ENCODE data around the gene STRAP.
A peak's percentile ranks its signal among the peaks of the same experiment; 100 is the strongest.

Gene STRAP

GRCh38 chr12:15854916-15855315, 27.3 kb upstream of the STRAP start:
- no peak overlapping the region for H3K4me3 ChIP-seq (ENCODE audit: low read depth, low read length)
- DNase-seq (ENCODE audit: low read depth), result no peak
- TF ChIP-seq CTCF (IDR thresholded peaks at IDR 0.05; ENCODE audit: low read depth, low read length, missing control alignments), result no peak
- in situ Hi-C loops (cut with HindIII; ENCODE audit: low sequenced_read_pairs), result no loop called here

- no peak overlapping the region for H3K4me3 ChIP-seq (ENCODE audit: low read depth, low read length)
- TF ChIP-seq CTCF (IDR thresholded peaks at IDR 0.05; ENCODE audit: low read depth, low read length, missing control alignments), result no peak
- in situ Hi-C loops (cut with HindIII; ENCODE audit: low sequenced_read_pairs), result no loop called here
- DNase-seq (ENCODE audit: low read depth), result no peak
Measured at GRCh38 chr12:15855646-15856045, 26.5 kb upstream of the STRAP start.

- DNase-seq (ENCODE audit: low read depth), result peak; percentile 60
- H3K4me3 ChIP-seq (ENCODE audit: low read depth, low read length), result no peak overlapping the region
- in situ Hi-C loops (cut with HindIII; ENCODE audit: low sequenced_read_pairs), result no loop called here
- peak; percentile 63 for TF ChIP-seq CTCF (IDR thresholded peaks at IDR 0.05; ENCODE audit: low read depth, low read length, missing control alignments)
Measured at GRCh38 chr12:15856097-15856982, 25.8 kb upstream of the STRAP start.

- H3K4me3 ChIP-seq (ENCODE audit: low read depth, low read length), result no peak overlapping the region
- no peak for DNase-seq (ENCODE audit: low read depth)
- TF ChIP-seq CTCF (IDR thresholded peaks at IDR 0.05; ENCODE audit: low read depth, low read length, missing control alignments), result peak; percentile 37
- in situ Hi-C loops (cut with HindIII; ENCODE audit: low sequenced_read_pairs), result no loop called here
Measured at GRCh38 chr12:15858353-15858752, 23.8 kb upstream of the STRAP start.

- in situ Hi-C loops (cut with HindIII; ENCODE audit: low sequenced_read_pairs), result no loop called here
- no peak overlapping the region for H3K4me3 ChIP-seq (ENCODE audit: low read depth, low read length)
- TF ChIP-seq CTCF (IDR thresholded peaks at IDR 0.05; ENCODE audit: low read depth, low read length, missing control alignments), result no peak
- no peak for DNase-seq (ENCODE audit: low read depth)
Measured at GRCh38 chr12:15859116-15859515, 23.1 kb upstream of the STRAP start.

GRCh38 chr12:15861404-15861803, 20.8 kb upstream of the STRAP start:
- no peak for TF ChIP-seq CTCF (IDR thresholded peaks at IDR 0.05; ENCODE audit: low read depth, low read length, missing control alignments)
- in situ Hi-C loops (cut with HindIII; ENCODE audit: low sequenced_read_pairs), result no loop called here

More at GRCh38 chr12:15861404-15861803, 20.8 kb upstream of the STRAP start:
- DNase-seq (ENCODE audit: low read depth), result no peak
- H3K4me3 ChIP-seq (ENCODE audit: low read depth, low read length), result no peak overlapping the region

Measured in astrocyte of the cerebellum (primary cell).